IMR-90 (cell line): ENCODE measurements around the gene CENPT.

Experiments
- BHLHE40 ChIP-seq: fragments of 150-350 bp; IDR thresholded peaks from 2 replicates; pipeline ENCODE4 v1.6.1; 2016; ENCODE audit warnings: mild to moderate bottlenecking, low read depth, low read length
- MAZ ChIP-seq: IDR thresholded peaks from 2 replicates; pipeline ENCODE4 v1.6.1; 2012; ENCODE audit warnings: low read depth, mild to moderate bottlenecking, low read length, improper control_type of control experiment, moderate library complexity, borderline replicate concordance
- POLR2A ChIP-seq: IDR thresholded peaks from 2 replicates; pipeline ENCODE4 v1.6.1; 2012; ENCODE audit warnings: mild to moderate bottlenecking, low read depth, low read length
- RFX5 ChIP-seq: IDR thresholded peaks from 2 replicates; pipeline ENCODE4 v1.8.0; 2012; ENCODE audit warnings: low read depth, mild to moderate bottlenecking, low read length, moderate library complexity
- SMC3 ChIP-seq: fragments of 150-350 bp; IDR thresholded peaks from 2 replicates; pipeline ENCODE4 v1.6.1; 2016; ENCODE audit warnings: low read depth, mild to moderate bottlenecking, antibody characterized with exemption, low read length, moderate library complexity
- TF ChIP-seq, protein P1 (sequence below): conservative IDR thresholded peaks from 2 replicates; pipeline ENCODE4 v1.5.1; 2012; ENCODE audit warnings: mild to moderate bottlenecking, low read depth, low read length, improper control_type of control experiment

DNA sequence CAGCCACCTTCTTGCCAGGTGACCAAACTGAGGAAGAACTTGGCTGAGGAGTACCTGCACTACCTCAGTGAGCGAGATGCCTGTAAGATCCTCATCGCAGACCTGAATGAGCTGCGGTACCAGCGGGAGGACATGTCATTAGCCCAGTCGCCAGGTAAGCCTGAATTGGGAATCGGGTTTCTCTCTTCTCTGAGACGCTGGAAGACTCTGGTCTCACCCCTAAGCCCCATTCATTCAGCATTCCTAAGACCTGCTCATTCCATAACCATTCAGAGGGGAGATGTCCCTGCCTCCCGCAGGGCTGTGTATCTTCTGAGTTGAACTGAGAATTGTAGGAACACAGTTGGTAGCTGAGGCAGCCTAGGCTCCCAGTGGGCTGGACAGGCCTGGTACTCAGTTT, 22.4 kb downstream of the CENPT start:
- TF ChIP-seq, protein P1, sequence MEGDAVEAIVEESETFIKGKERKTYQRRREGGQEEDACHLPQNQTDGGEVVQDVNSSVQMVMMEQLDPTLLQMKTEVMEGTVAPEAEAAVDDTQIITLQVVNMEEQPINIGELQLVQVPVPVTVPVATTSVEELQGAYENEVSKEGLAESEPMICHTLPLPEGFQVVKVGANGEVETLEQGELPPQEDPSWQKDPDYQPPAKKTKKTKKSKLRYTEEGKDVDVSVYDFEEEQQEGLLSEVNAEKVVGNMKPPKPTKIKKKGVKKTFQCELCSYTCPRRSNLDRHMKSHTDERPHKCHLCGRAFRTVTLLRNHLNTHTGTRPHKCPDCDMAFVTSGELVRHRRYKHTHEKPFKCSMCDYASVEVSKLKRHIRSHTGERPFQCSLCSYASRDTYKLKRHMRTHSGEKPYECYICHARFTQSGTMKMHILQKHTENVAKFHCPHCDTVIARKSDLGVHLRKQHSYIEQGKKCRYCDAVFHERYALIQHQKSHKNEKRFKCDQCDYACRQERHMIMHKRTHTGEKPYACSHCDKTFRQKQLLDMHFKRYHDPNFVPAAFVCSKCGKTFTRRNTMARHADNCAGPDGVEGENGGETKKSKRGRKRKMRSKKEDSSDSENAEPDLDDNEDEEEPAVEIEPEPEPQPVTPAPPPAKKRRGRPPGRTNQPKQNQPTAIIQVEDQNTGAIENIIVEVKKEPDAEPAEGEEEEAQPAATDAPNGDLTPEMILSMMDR: no peak
- TF ChIP-seq BHLHE40: no peak
- TF ChIP-seq SMC3: no peak
- TF ChIP-seq MAZ: no peak
- no peak for TF ChIP-seq RFX5
- no peak for TF ChIP-seq POLR2A
